ENCODE data around the gene PPARA.

GRCh38 chr22:46214149-46214548 lies 63.8 kb downstream of the PPARA start:
- TF ChIP-seq JUND (IDR thresholded peaks at IDR 0.05): no peak
- no peak for TF ChIP-seq FOXJ3 (CRISPR knock-in tag; IDR thresholded peaks at IDR 0.05)
- no peak for TF ChIP-seq IRF3 (IDR thresholded peaks at IDR 0.05; ENCODE audit: low read depth, low read length)
- no peak for TF ChIP-seq CTCF (IDR thresholded peaks at IDR 0.05)
- TF ChIP-seq TCF12 (IDR thresholded peaks at IDR 0.05): no peak
- TF ChIP-seq TAF1 (IDR thresholded peaks at IDR 0.05; ENCODE audit: borderline replicate concordance, low read depth, low read length): no peak
- TF ChIP-seq GATA2 (CRISPR knock-in tag; IDR thresholded peaks at IDR 0.05): no peak
- TF ChIP-seq RAD21 (IDR thresholded peaks at IDR 0.05; ENCODE audit: low read length): no peak
- TF ChIP-seq YY1 (IDR thresholded peaks at IDR 0.05; ENCODE audit: low read depth): no peak
- TF ChIP-seq POLR2AphosphoS5 (IDR thresholded peaks at IDR 0.05; ENCODE audit: low read depth, low read length): no peak
- no peak for TF ChIP-seq MXI1 (IDR thresholded peaks at IDR 0.05; ENCODE audit: low read depth, low read length)
